H1 (cell line): ENCODE data around the gene TRDN. TPM values are rescaled to one million over a fixed set of nuclear protein-coding genes. Genes with fewer than 3 reads are reported as not detected.
"Not testable (repeated sequence)": the region's sequence is repeated elsewhere in the genome, so short reads cannot be mapped to it uniquely, and the experiment has no call there.

Experiments
- CTCF ChIA-PET: fragments of 300-600 bp; sonication (Branson Sonifier 250); formaldehyde crosslinking; loops from one replicate; lab custom pipeline; 2021; ENCODE audit not compliant: partially characterized antibody; lab: Charles Lee
- POLR2A ChIA-PET: fragments of 300-600 bp; sonication (Branson Sonifier 250); formaldehyde crosslinking; loops from one replicate; lab custom pipeline; 2021; ENCODE audit warnings: inconsistent platforms; ENCODE audit not compliant: partially characterized antibody; lab: Charles Lee
- DNase-seq, 2 experiments: peaks; one replicate each; pipeline versions ENCODE4 v3.0.0 to v3.0.0-alpha.2; 2010 to 2022; ENCODE audit warnings: low spot score in 2 of 2, low read depth in 1 of 2, mixed read lengths in 1 of 2
- FAIRE-seq: peaks from 2 replicates; lab custom pipeline; 2011; peaks lifted over from hg19 to GRCh38; lab: Jason Lieb, UNC
- H2AFZ ChIP-seq: 2 replicates; pipeline ENCODE4 v1.8.1; 2012; ENCODE audit warnings: low read length, inconsistent platforms
- H2AK5ac ChIP-seq: 2 replicates; pipeline ENCODE4 v1.6.1; 2013; ENCODE audit warnings: low read depth, low read length
- H2BK120ac ChIP-seq: replicated peaks from 2 replicates; pipeline ENCODE3; 2013; ENCODE audit warnings: low read depth, low read length, inconsistent platforms
- H2BK12ac ChIP-seq: 2 replicates; pipeline ENCODE4 v1.6.1; 2013; ENCODE audit warnings: low read depth, low read length
- H2BK15ac ChIP-seq: 2 replicates; pipeline ENCODE4 v1.6.1; 2013; ENCODE audit warnings: low read length
- H2BK20ac ChIP-seq: 2 replicates; pipeline ENCODE4 v1.6.1; 2013; ENCODE audit warnings: low read length
- H2BK5ac ChIP-seq: 2 replicates; pipeline ENCODE4 v1.6.1; 2013; ENCODE audit warnings: low read depth, low read length
- H3K14ac ChIP-seq: 2 replicates; pipeline ENCODE4 v1.6.1; 2013; ENCODE audit warnings: inconsistent platforms; ENCODE audit not compliant: insufficient read length
- H3K18ac ChIP-seq: 2 replicates; pipeline ENCODE4 v1.6.1; 2013; ENCODE audit warnings: low read length; ENCODE audit errors: extremely low read depth
- H3K23ac ChIP-seq: 2 replicates; pipeline ENCODE4 v1.6.1; 2013; ENCODE audit warnings: inconsistent platforms; ENCODE audit not compliant: insufficient read length
- H3K23me2 ChIP-seq: 2 replicates; pipeline ENCODE4 v1.6.1; 2013; ENCODE audit warnings: low read depth, low read length
- H3K27ac ChIP-seq: 2 replicates; pipeline ENCODE4 v1.6.1; 2011; ENCODE audit warnings: low read depth, low read length, inconsistent platforms
- H3K27me3 ChIP-seq, 4 experiments: replicated peaks in 1 of 4; 1 replicate in 1 of 4; 2 replicates in 3 of 4; pipeline versions ENCODE4 v1.6.1 to v1.8.1; 2011 to 2013; ENCODE audit warnings: low read length in 3 of 4, mild to moderate bottlenecking in 3 of 4, inconsistent platforms in 2 of 4, mixed read lengths in 2 of 4, moderate library complexity in 1 of 4; ENCODE audit not compliant: control insufficient read depth in 3 of 4, insufficient read depth in 3 of 4; ENCODE audit errors: extremely low read depth in 1 of 4
- H3K36me3 ChIP-seq, 4 experiments: 2 replicates each; pipeline versions ENCODE4 v1.6.1 to v1.8.1; 2011 to 2013; ENCODE audit warnings: mild to moderate bottlenecking in 4 of 4, low read length in 3 of 4, moderate library complexity in 2 of 4, control low read depth in 1 of 4, inconsistent platforms in 1 of 4; ENCODE audit not compliant: insufficient read depth in 4 of 4, control insufficient read depth in 2 of 4
- H3K4ac ChIP-seq: replicated peaks from 2 replicates; pipeline ENCODE3; 2013; ENCODE audit warnings: low read length, low read depth, mixed read lengths, inconsistent platforms; ENCODE audit not compliant: insufficient read length
- H3K4me1 ChIP-seq, 4 experiments: replicated peaks in 1 of 4; 1 replicate in 1 of 4; 2 replicates in 3 of 4; pipeline versions ENCODE4 v1.6.1 to v1.8.1; 2011 to 2013; ENCODE audit warnings: low read length in 3 of 4, inconsistent platforms in 2 of 4, mixed read lengths in 1 of 4; ENCODE audit not compliant: insufficient read depth in 4 of 4, control insufficient read depth in 3 of 4
- H3K4me2 ChIP-seq, 2 experiments: 2 replicates each; pipeline versions ENCODE4 v1.6.1 to v1.8.1; 2011 to 2013; ENCODE audit warnings: low read depth in 2 of 2, low read length in 2 of 2, control low read depth in 1 of 2, inconsistent platforms in 1 of 2, mild to moderate bottlenecking in 1 of 2; ENCODE audit not compliant: insufficient read depth in 1 of 2
- H3K4me3 ChIP-seq, 4 experiments: fragments of 200-600, 300-600 bp in 1 of 4; sonication (generic), shearing (Covaris generic), sonication (Bioruptor Twin) in 1 of 4; 2 replicates each; pipeline versions ENCODE4 v1.5.1 to v1.8.1; 2011 to 2016; ENCODE audit warnings: low read length in 4 of 4, low read depth in 3 of 4, control low read depth in 2 of 4, inconsistent platforms in 2 of 4, mild to moderate bottlenecking in 2 of 4, mixed read lengths in 1 of 4, moderate library complexity in 1 of 4; ENCODE audit not compliant: insufficient read depth in 2 of 4; ENCODE audit errors: extremely low read depth in 1 of 4
- H3K56ac ChIP-seq: replicated peaks from 2 replicates; pipeline ENCODE3; 2013; ENCODE audit warnings: low read depth, mild to moderate bottlenecking, mixed read lengths, low read length, inconsistent platforms; ENCODE audit not compliant: insufficient read length
- H3K79me1 ChIP-seq: 2 replicates; pipeline ENCODE4 v1.6.1; 2013; ENCODE audit warnings: low read depth, low read length, control low read depth
- H3K79me2 ChIP-seq, 2 experiments: 2 replicates each; pipeline versions ENCODE4 v1.6.1 to v1.8.1; 2012 to 2013; ENCODE audit warnings: low read length in 2 of 2, mild to moderate bottlenecking in 2 of 2, inconsistent platforms in 1 of 2; ENCODE audit not compliant: insufficient read depth in 2 of 2, control insufficient read depth in 1 of 2
- H3K9ac ChIP-seq, 4 experiments: replicated peaks in 1 of 4; 1 replicate in 1 of 4; 2 replicates in 3 of 4; pipeline versions ENCODE4 v1.6.1 to v1.8.1; 2011 to 2013; ENCODE audit warnings: low read depth in 3 of 4, low read length in 3 of 4, control low read depth in 2 of 4, mild to moderate bottlenecking in 2 of 4, moderate library complexity in 2 of 4, inconsistent platforms in 1 of 4; ENCODE audit errors: extremely low read depth in 1 of 4
- H3K9me3 ChIP-seq, 2 experiments: 2 replicates each; pipeline versions ENCODE4 v1.6.1 to v1.8.1; 2012 to 2013; ENCODE audit warnings: mild to moderate bottlenecking in 2 of 2, moderate library complexity in 2 of 2, control low read depth in 1 of 2, inconsistent platforms in 1 of 2, low read depth in 1 of 2, low read length in 1 of 2, mixed read lengths in 1 of 2; ENCODE audit not compliant: insufficient read depth in 2 of 2
- H4K20me1 ChIP-seq, 2 experiments: replicated peaks in 1 of 2; 2 replicates each; pipeline versions ENCODE3 to v1.8.1; 2011 to 2013; ENCODE audit warnings: inconsistent platforms in 2 of 2, low read length in 2 of 2, mild to moderate bottlenecking in 1 of 2; ENCODE audit not compliant: insufficient read depth in 2 of 2, control insufficient read depth in 1 of 2
- H4K5ac ChIP-seq: 2 replicates; pipeline ENCODE4 v1.6.1; 2013; ENCODE audit warnings: low read length, low read depth, mixed read lengths, inconsistent platforms; ENCODE audit not compliant: insufficient read length
- H4K8ac ChIP-seq: 2 replicates; pipeline ENCODE4 v1.8.0; 2013; ENCODE audit warnings: mild to moderate bottlenecking, moderate library complexity, low read length, inconsistent platforms; ENCODE audit not compliant: insufficient read depth; ENCODE audit errors: extremely low read depth
- H4K91ac ChIP-seq: replicated peaks from 2 replicates; pipeline ENCODE3; 2013; ENCODE audit warnings: low read length, mixed read lengths, inconsistent platforms; ENCODE audit not compliant: insufficient read length
- WGBS, 2 experiments: shearing (Covaris generic) in 1 of 2; methylation state at CpG; one replicate each; pipeline versions ENCODE4 v1.1.6 to v1.1.7; 2013 to 2015; ENCODE audit warnings: low lambda C conversion rate in 2 of 2, mixed read lengths in 2 of 2, inconsistent platforms in 1 of 2, low coverage in 1 of 2, missing lambda C conversion rate in 1 of 2; ENCODE audit not compliant: insufficient replicate concordance in 2 of 2, insufficient coverage in 1 of 2, insufficient read length in 1 of 2; ENCODE audit errors: extremely low coverage in 1 of 2, missing lambda C conversion rate in 1 of 2; 5-methylcytosine and 5-hydroxymethylcytosine counted together
- polyA plus RNA-seq, 7 experiments: library from polyadenylated mRNA; depleted of rRNA in 3 of 7; stranded (reverse) in 5 of 7; unstranded in 2 of 7; fragments of >200 nt in 5 of 7; fragments of 200-250 nt in 2 of 7; gene quantifications; 1 replicate in 5 of 7; 2 replicates in 1 of 7; 4 replicates in 1 of 7; pipeline versions ENCODE4 v1.2.1 to v1.2.3, GENCODE V29; 2011 to 2013; ENCODE audit warnings: missing spikeins in 2 of 7, mixed read lengths in 2 of 7
- total RNA-seq: library from RNA; stranded (reverse); fragmentation: NEBNext Ultra II Directional; extraction: Animal tissue kit (Norgen Biotek cat#: 25700); gene quantifications from 2 replicates; pipeline ENCODE4 v1.2.1, GENCODE V29; 2021

TRDN gene
- total and polyA plus RNA-seq, 2 of the 8 experiments (the other 6 are each of a cell fraction or from before 2014, with no cell fraction given), result 1.6 to 41.6 TPM

DNA sequence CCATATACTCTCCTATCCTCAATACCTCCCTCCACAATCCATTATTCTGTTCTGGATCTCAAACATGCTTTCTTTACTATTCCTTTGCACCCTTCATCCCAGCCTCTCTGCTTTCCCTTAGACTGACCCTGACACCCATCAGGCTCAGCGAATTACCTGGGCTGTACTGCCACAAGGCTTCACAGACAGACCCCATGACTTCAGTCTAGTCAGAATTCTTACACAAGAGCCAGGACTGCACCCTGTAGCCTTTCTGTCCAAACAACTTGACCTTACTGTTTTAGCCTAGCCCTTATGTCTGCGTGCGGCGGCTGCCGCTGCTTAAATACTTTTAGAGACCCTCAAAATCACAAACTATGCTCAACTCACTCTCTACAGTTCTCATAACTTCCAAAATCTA lies 76.9 kb downstream of the TRDN start:
- H4K20me1 ChIP-seq, H3K79me1 ChIP-seq, H2BK15ac ChIP-seq, H3K23me2 ChIP-seq, H3K14ac ChIP-seq, H3K27me3 ChIP-seq, H4K8ac ChIP-seq, H2BK5ac ChIP-seq, H3K9me3 ChIP-seq, DNase-seq, H3K36me3 ChIP-seq, H4K91ac ChIP-seq, H2BK120ac ChIP-seq, H3K27ac ChIP-seq, H3K9ac ChIP-seq, FAIRE-seq, H3K4me3 ChIP-seq, H2BK12ac ChIP-seq, H3K4me2 ChIP-seq, H2AFZ ChIP-seq, H3K56ac ChIP-seq, H3K79me2 ChIP-seq, H3K4me1 ChIP-seq, H3K23ac ChIP-seq, H4K5ac ChIP-seq, H3K4ac ChIP-seq, H2BK20ac ChIP-seq, H2AK5ac ChIP-seq: not testable (repeated sequence)
- peak overlapping the region; percentile 48; the same call in 1 of the 2 replicates for H3K18ac ChIP-seq
- 99% methylated on average over 5 of the region's 5 CpGs; no CpG with 5 or more reads in 1 of the 2 experiments for WGBS, 2 experiments
- ChIA-PET POLR2A (interaction anchor here (1.7 kb wide), 1 partner anchor 20 kb away, joined by 4 read pairs; no protein-coding TSS in a partner anchor), CTCF (interaction anchor here (1.1 kb wide), 1 partner anchor 156 kb away, joined by 4 read pairs; no protein-coding TSS in a partner anchor)

- H3K4me3 ChIP-seq, H2BK5ac ChIP-seq, FAIRE-seq, H2BK120ac ChIP-seq, H3K9ac ChIP-seq, H3K79me1 ChIP-seq, H3K9me3 ChIP-seq, H4K91ac ChIP-seq, H3K27me3 ChIP-seq, H3K23ac ChIP-seq, CTCF ChIA-PET, H3K27ac ChIP-seq, H2BK12ac ChIP-seq, H3K4ac ChIP-seq, H3K4me1 ChIP-seq, H3K14ac ChIP-seq, H4K8ac ChIP-seq, H3K4me2 ChIP-seq, H3K79me2 ChIP-seq, POLR2A ChIA-PET, H2BK15ac ChIP-seq, DNase-seq, H2AK5ac ChIP-seq, H4K20me1 ChIP-seq, H3K56ac ChIP-seq, H3K23me2 ChIP-seq, H2AFZ ChIP-seq, H4K5ac ChIP-seq, H2BK20ac ChIP-seq, H3K18ac ChIP-seq, H3K36me3 ChIP-seq: not testable (repeated sequence)
- 95% methylated on average over 11 of the region's 12 CpGs; no CpG with 5 or more reads in 1 of the 2 experiments for WGBS, 2 experiments
These were observed 79.3 kb downstream of the TRDN start for GRCh38 chr6:123557474-123557873.
